Adrenal gland (tissue), 5 donors: Measurements from ENCODE around the gene TPK1.

ENCODE experiments used
- POLR2A ChIP-seq, 2 donors: fragments of 450-650 bp; IDR thresholded peaks; one replicate each; pipeline ENCODE4 v1.6.1; 2017; ENCODE audit warnings: antibody characterized with exemption in 2 of 2, mild to moderate bottlenecking in 2 of 2, moderate library complexity in 1 of 2
- TF ChIP-seq, protein P1 (sequence below), 6 experiments: fragments of 450-650 bp in 4 of 6; fragments of 200-600 bp in 2 of 6; sonication (generic) in 1 of 6; IDR thresholded peaks; 1 replicate in 5 of 6; 2 replicates in 1 of 6; pipeline versions ENCODE4 v1.5.1 to v1.8.0; 2016 to 2021; ENCODE audit warnings: antibody characterized with exemption in 6 of 6, mild to moderate bottlenecking in 2 of 6, moderate library complexity in 1 of 6
- donor health status: DM: no; HTN: no; CAD: no.

DNA sequence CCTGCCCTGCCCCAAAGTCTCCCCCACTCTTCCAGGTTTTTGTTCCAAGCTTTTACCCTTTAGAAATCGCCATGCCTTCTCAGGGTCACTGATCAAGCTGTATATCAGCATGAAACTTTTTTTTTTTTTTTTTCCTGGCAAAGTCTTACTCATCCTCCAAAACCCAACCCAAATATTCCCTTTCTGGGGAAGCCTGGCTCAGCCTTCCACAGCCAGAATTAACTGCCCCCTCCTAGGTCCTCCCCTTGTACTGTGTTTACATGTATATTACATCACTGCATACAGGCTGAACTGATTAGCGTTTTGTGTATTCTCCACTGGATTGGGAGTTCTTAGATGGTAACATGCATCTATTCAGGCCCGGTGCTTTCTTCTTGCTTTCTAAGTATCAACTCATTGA is 427.7 kb downstream of the TPK1 start:
- TF ChIP-seq, protein P1, sequence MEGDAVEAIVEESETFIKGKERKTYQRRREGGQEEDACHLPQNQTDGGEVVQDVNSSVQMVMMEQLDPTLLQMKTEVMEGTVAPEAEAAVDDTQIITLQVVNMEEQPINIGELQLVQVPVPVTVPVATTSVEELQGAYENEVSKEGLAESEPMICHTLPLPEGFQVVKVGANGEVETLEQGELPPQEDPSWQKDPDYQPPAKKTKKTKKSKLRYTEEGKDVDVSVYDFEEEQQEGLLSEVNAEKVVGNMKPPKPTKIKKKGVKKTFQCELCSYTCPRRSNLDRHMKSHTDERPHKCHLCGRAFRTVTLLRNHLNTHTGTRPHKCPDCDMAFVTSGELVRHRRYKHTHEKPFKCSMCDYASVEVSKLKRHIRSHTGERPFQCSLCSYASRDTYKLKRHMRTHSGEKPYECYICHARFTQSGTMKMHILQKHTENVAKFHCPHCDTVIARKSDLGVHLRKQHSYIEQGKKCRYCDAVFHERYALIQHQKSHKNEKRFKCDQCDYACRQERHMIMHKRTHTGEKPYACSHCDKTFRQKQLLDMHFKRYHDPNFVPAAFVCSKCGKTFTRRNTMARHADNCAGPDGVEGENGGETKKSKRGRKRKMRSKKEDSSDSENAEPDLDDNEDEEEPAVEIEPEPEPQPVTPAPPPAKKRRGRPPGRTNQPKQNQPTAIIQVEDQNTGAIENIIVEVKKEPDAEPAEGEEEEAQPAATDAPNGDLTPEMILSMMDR (IDR thresholded peaks at IDR 0.05), result no peak
- TF ChIP-seq POLR2A (IDR thresholded peaks at IDR 0.05), result no peak
